Measurements from ENCODE around the gene GTF3A.

DNA sequence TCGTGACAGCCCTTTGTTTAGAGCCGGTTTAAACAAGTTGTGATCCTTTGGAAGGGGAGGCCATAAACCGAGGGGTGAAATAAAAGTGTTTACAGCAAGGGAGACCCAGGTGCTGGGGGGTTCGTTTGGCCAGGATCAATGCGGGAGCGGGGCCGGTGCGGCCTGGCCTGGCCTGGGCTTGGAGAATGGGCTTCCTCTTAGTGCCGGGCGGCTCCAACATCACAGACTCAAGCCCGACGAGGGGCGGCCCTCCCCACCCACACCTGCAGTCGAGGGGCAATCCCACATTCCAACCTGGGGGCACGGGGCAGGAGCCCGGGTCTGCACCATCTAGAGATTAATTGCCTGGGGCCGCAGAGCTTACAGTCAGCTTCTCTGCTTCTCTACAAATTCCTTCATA lies 42.8 kb upstream of the GTF3A start:
- TF ChIP-seq POLR2A (IDR thresholded peaks at IDR 0.05) (no peak), EP300 (IDR thresholded peaks at IDR 0.05; ENCODE audit: low read depth) (no peak)
